ENCODE data around the gene SECISBP2.

GRCh38 chr9:89309166-89309565, 9.1 kb upstream of the SECISBP2 start:
- TF ChIP-seq CTCF (IDR thresholded peaks at IDR 0.05) (no peak), EZH2phosphoT487 (IDR thresholded peaks at IDR 0.05) (no peak)
